Activated B cell treated with CpG ODN at 0.5 μM for 24 hours (primary cell): ENCODE results near the gene NMNAT2. TPM values are rescaled to one million over a fixed set of nuclear protein-coding genes. Genes with fewer than 3 reads are reported as not detected.

Experiments
- ATAC-seq: fragments of 200-7000 bp; cut with Tn5 transposase; one replicate; pipeline ENCODE4 v1.10.0; 2021; ENCODE audit warnings: low read depth, mild to moderate bottlenecking, moderate library complexity
- CTCF ChIA-PET: fragments of 350-600 bp; sonication (Branson Sonifier 250); formaldehyde crosslinking; loops from one replicate; lab custom pipeline; 2021; ENCODE audit warnings: antibody characterized with exemption; lab: Charles Lee
- POLR2A ChIA-PET: fragments of 350-600 bp; sonication (Branson Sonifier 250); formaldehyde crosslinking; loops from one replicate; lab custom pipeline; 2021; ENCODE audit warnings: antibody characterized with exemption; lab: Charles Lee
- DNase-seq: peaks from one replicate; pipeline ENCODE4 v3.0.0; 2022
- H3K27ac Mint-ChIP-seq: one replicate; pipeline ENCODE4 v1.8.0; 2020; ENCODE audit warnings: mixed read lengths
- H3K27me3 Mint-ChIP-seq: one replicate; pipeline ENCODE4 v1.8.0; 2021; ENCODE audit warnings: mixed read lengths
- H3K36me3 Mint-ChIP-seq: one replicate; pipeline ENCODE4 v1.8.0; 2021; ENCODE audit warnings: low read depth, mixed read lengths
- H3K4me1 Mint-ChIP-seq: one replicate; pipeline ENCODE4 v1.8.0; 2021; ENCODE audit warnings: mixed read lengths
- H3K4me3 Mint-ChIP-seq: one replicate; pipeline ENCODE4 v1.8.0; 2020; ENCODE audit warnings: mild to moderate bottlenecking, mixed read lengths
- H3K9me3 Mint-ChIP-seq: one replicate; pipeline ENCODE4 v1.8.0; 2020; ENCODE audit warnings: mixed read lengths
- CTCF ChIP-seq: fragments of 200-600 bp; IDR thresholded peaks from one replicate; pipeline ENCODE4 v1.8.0; 2022; ENCODE audit warnings: antibody characterized with exemption, mild to moderate bottlenecking
- intact Hi-C: fragments of 100-400 bp; cut with micrococcal nuclease; formaldehyde crosslinking; loops from one replicate; pipeline ENCODE4 v1.15.1; 2024
- total RNA-seq: library from RNA; stranded (reverse); gene quantifications from 2 replicates; pipeline ENCODE4 v1.2.3, GENCODE V29; 2022

NMNAT2 gene
- total RNA-seq, 1 donor from 2014 or later, result not detected

GRCh38 chr1:183209533-183210158, 208.5 kb downstream of the NMNAT2 start:
- ATAC-seq (no peak), DNase-seq (no peak)
- Mint-ChIP-seq H3K27me3 (peaks cover 34% of the 10 kb centered on the region), H3K4me3 (no peak overlapping the region), H3K4me1 (no peaks in the 10 kb centered on the region), H3K9me3 (no peaks in the 10 kb centered on the region), H3K27ac (no peak overlapping the region), H3K36me3 (no peaks in the 10 kb centered on the region)
- TF ChIP-seq CTCF, result no peak
- ChIA-PET POLR2A (no interaction called here), CTCF (no interaction called here)
- intact Hi-C loops, result no loop called here

GRCh38 chr1:183206538-183207122, 211.6 kb downstream of the NMNAT2 start:
- Mint-ChIP-seq H3K27ac (no peak overlapping the region), H3K9me3 (no peaks in the 10 kb centered on the region), H3K4me3 (no peak overlapping the region), H3K36me3 (no peaks in the 10 kb centered on the region), H3K27me3 (peaks cover 21% of the 10 kb centered on the region), H3K4me1 (no peaks in the 10 kb centered on the region)
- no peak for TF ChIP-seq CTCF
- ChIA-PET CTCF (no interaction called here), POLR2A (no interaction called here)
- intact Hi-C loops, result no loop called here
- no peak for DNase-seq
- ATAC-seq, result no peak

- ChIA-PET POLR2A (no interaction called here), CTCF (no interaction called here)
- no peaks in the 10 kb centered on the region for H3K36me3 Mint-ChIP-seq
- no peaks in the 10 kb centered on the region for H3K4me1 Mint-ChIP-seq
- H3K27ac Mint-ChIP-seq, result no peak overlapping the region
- peaks cover 23% of the 10 kb centered on the region for H3K27me3 Mint-ChIP-seq
- intact Hi-C loops, result no loop called here
- H3K9me3 Mint-ChIP-seq, result no peaks in the 10 kb centered on the region
- DNase-seq (no peak), ATAC-seq (no peak)
- no peak overlapping the region for H3K4me3 Mint-ChIP-seq
- no peak for TF ChIP-seq CTCF
These were observed 212.9 kb downstream of the NMNAT2 start for GRCh38 chr1:183205196-183205781.

- POLR2A ChIA-PET, result no interaction called here
- TF ChIP-seq CTCF, result no peak
- CTCF ChIA-PET, result no interaction called here
- H3K36me3 Mint-ChIP-seq, result no peaks in the 10 kb centered on the region
- H3K4me1 Mint-ChIP-seq, result no peaks in the 10 kb centered on the region
- no peak overlapping the region for H3K27ac Mint-ChIP-seq
- no peak for ATAC-seq
- intact Hi-C loops, result no loop called here
- no peaks in the 10 kb centered on the region for H3K9me3 Mint-ChIP-seq
- peaks cover 26% of the 10 kb centered on the region for H3K27me3 Mint-ChIP-seq
- no peak for DNase-seq
- no peak overlapping the region for H3K4me3 Mint-ChIP-seq
These were observed 215.1 kb downstream of the NMNAT2 start for GRCh38 chr1:183203094-183203493.

- intact Hi-C loops, result no loop called here
- no peak for ATAC-seq
- Mint-ChIP-seq H3K27me3 (peaks cover 24% of the 10 kb centered on the region), H3K36me3 (no peaks in the 10 kb centered on the region), H3K9me3 (no peaks in the 10 kb centered on the region), H3K4me1 (no peaks in the 10 kb centered on the region), H3K27ac (no peak overlapping the region), H3K4me3 (no peak overlapping the region)
- ChIA-PET POLR2A (no interaction called here), CTCF (no interaction called here)
- no peak for TF ChIP-seq CTCF
- no peak for DNase-seq
These were observed 217.7 kb downstream of the NMNAT2 start for GRCh38 chr1:183200451-183200850.
